ENCODE results near the gene SLC6A19. TPM values are rescaled to one million over a fixed set of nuclear protein-coding genes. Genes with fewer than 3 reads are reported as not detected.

The SLC6A19 gene
- total and polyA plus RNA-seq, 11 donors = not detected

- no peaks in the 10 kb centered on the region for H3K4me1 ChIP-seq
- DNase-seq (no peak), ATAC-seq (no peak)
- intact Hi-C loops (cut with DNase I) = loop anchor here in 1 of 10 donors (5.0 kb wide), 1 partner anchor 180 kb away; no protein-coding TSS in a partner anchor
- no peaks in the 10 kb centered on the region for H3K9me3 ChIP-seq
- H3K27ac ChIP-seq = no peak overlapping the region
- H3K4me3 ChIP-seq = no peak overlapping the region
- TF ChIP-seq CTCF (IDR thresholded peaks at IDR 0.05) (no peak), POLR2A (IDR thresholded peaks at IDR 0.05) (no peak)
- 86 to 87% (median 87%) methylated on average over 16 to 27 of the region's 27 CpGs for WGBS, 4 donors
- no peaks in the 10 kb centered on the region for H3K36me3 ChIP-seq
- H3K27me3 ChIP-seq = peaks cover 0 to 9% (median 0%) of the 10 kb centered on the region in 9 donors
Measured at GRCh38 chr5:1222621-1223277, 21.4 kb downstream of the SLC6A19 start.

- ATAC-seq = no peak
- WGBS, 4 donors = 84 to 91% (median 86%) methylated on average over 12 of the region's 12 CpGs
Measured at GRCh38 chr5:1223278-1223670, 21.9 kb downstream of the SLC6A19 start.

GRCh38 chr5:1224631-1225030 lies 23.2 kb downstream of the SLC6A19 start:
- DNase-seq (no peak), ATAC-seq (no peak)
- Histone ChIP-seq H3K4me3 (no peak overlapping the region), H3K27me3 (peaks cover 0 to 4% (median 0%) of the 10 kb centered on the region in 9 donors), H3K27ac (no peak overlapping the region), H3K36me3 (no peaks in the 10 kb centered on the region), H3K4me1 (no peaks in the 10 kb centered on the region), H3K9me3 (no peaks in the 10 kb centered on the region)
- TF ChIP-seq POLR2A (IDR thresholded peaks at IDR 0.05) = no peak
- no peak for TF ChIP-seq CTCF (IDR thresholded peaks at IDR 0.05)
- WGBS, 4 donors = 83 to 85% (median 84%) methylated on average over 8 to 15 of the region's 15 CpGs
- intact Hi-C loops (cut with DNase I) = loop anchor here in 1 of 10 donors (5.0 kb wide), 1 partner anchor 178 kb away; no protein-coding TSS in a partner anchor

More at GRCh38 chr5:1223278-1223670, 21.9 kb downstream of the SLC6A19 start:
- intact Hi-C loops (cut with DNase I) = loop anchor here in 1 of 10 donors (5.0 kb wide), 1 partner anchor 179 kb away; no protein-coding TSS in a partner anchor
- Histone ChIP-seq H3K27me3 (peaks cover 0 to 8% (median 0%) of the 10 kb centered on the region in 9 donors), H3K27ac (no peak overlapping the region), H3K9me3 (no peaks in the 10 kb centered on the region), H3K36me3 (no peaks in the 10 kb centered on the region), H3K4me3 (no peak overlapping the region), H3K4me1 (no peaks in the 10 kb centered on the region)
- no peak for TF ChIP-seq POLR2A (IDR thresholded peaks at IDR 0.05)
- TF ChIP-seq CTCF (IDR thresholded peaks at IDR 0.05) = no peak
- no peak for DNase-seq

GRCh38 chr5:1225081-1225480 lies 23.7 kb downstream of the SLC6A19 start, which contains the start of gene SLC6A18:
SLC6A18 (plus strand) TSS chr5:1225381; CDS start chr5:1225478, 97 bp downstream.
- ATAC-seq (no peak), DNase-seq (no peak)
- H3K9me3 ChIP-seq = no peaks in the 10 kb centered on the region
- H3K4me1 ChIP-seq = no peaks in the 10 kb centered on the region
- H3K4me3 ChIP-seq = no peak within 1 kb of the TSS
- intact Hi-C loops (cut with DNase I) = no loop called here
- no peak within 1 kb of the TSS for H3K27ac ChIP-seq
- peaks cover 0 to 4% (median 0%) of the 10 kb centered on the region in 9 donors for H3K27me3 ChIP-seq
- TF ChIP-seq POLR2A (IDR thresholded peaks at IDR 0.05) = no peak
- no peak for TF ChIP-seq CTCF (IDR thresholded peaks at IDR 0.05)
- WGBS, 4 donors = 71 to 78% (median 74%) methylated on average over 10 to 11 of the region's 11 CpGs
- H3K36me3 ChIP-seq = no peaks in the 10 kb centered on the region

Measured in heart left ventricle (tissue), 16 donors.